ENCODE results near the gene GRHPR. TPM values are rescaled to one million over a fixed set of nuclear protein-coding genes. Genes with fewer than 3 reads are reported as not detected.

Gene GRHPR
- total and polyA plus RNA-seq, 2 of the 8 experiments (the other 6 are each of a cell fraction or from before 2014, with no cell fraction given), result 97.0 to 201 TPM

GRCh38 chr9:37382161-37382981 lies 40.1 kb upstream of the GRHPR start (continued):
- no peak for TF ChIP-seq SP1 (IDR thresholded peaks at IDR 0.05; ENCODE audit: low read depth, low read length)
- no peak for TF ChIP-seq HDAC2 (IDR thresholded peaks at IDR 0.05; ENCODE audit: borderline replicate concordance in 1 of 2, low read depth in 2 of 2, low read length in 2 of 2)
- no peak for TF ChIP-seq ZNF274 (IDR thresholded peaks at IDR 0.05; ENCODE audit: borderline replicate concordance, extremely low read depth, low read length)

Measured in H1 (cell line).